Aorta (tissue), 5 donors: ENCODE results near the gene TSSC4. TPM values are rescaled to one million over a fixed set of nuclear protein-coding genes. Genes with fewer than 3 reads are reported as not detected.

Experiments used
- ATAC-seq: fragments of 200-7000 bp; cut with Tn5 transposase; one replicate; pipeline ENCODE4 v1.9.1; 2022; ENCODE audit warnings: moderate library complexity; ENCODE audit not compliant: low FRiP score
- DNase-seq, 2 donors: peaks; one replicate each; pipeline ENCODE4 v3.0.0-alpha.2; 2020
- H3K27ac ChIP-seq, 2 donors: one replicate each; pipeline ENCODE4 v1.5.1; 2013; ENCODE audit warnings: low read length in 2 of 2, mild to moderate bottlenecking in 2 of 2, moderate library complexity in 2 of 2, control low read depth in 1 of 2, inconsistent platforms in 1 of 2, low read depth in 1 of 2
- H3K27me3 ChIP-seq, 2 donors: one replicate each; pipeline ENCODE4 v1.6.1; 2013; ENCODE audit warnings: control low read depth in 1 of 2, low read length in 1 of 2, mild to moderate bottlenecking in 1 of 2, moderate library complexity in 1 of 2; ENCODE audit not compliant: insufficient read depth in 2 of 2, control insufficient read depth in 1 of 2
- H3K36me3 ChIP-seq, 2 donors: one replicate each; pipeline ENCODE4 v1.6.1; 2013; ENCODE audit warnings: control low read depth in 1 of 2, low read length in 1 of 2, mild to moderate bottlenecking in 1 of 2; ENCODE audit not compliant: insufficient read depth in 2 of 2, control insufficient read depth in 1 of 2
- H3K4me1 ChIP-seq, 2 donors: one replicate each; pipeline ENCODE4 v1.6.1; 2013; ENCODE audit warnings: low read length in 2 of 2, control low read depth in 1 of 2, mild to moderate bottlenecking in 1 of 2, moderate library complexity in 1 of 2; ENCODE audit not compliant: insufficient read depth in 2 of 2, control insufficient read depth in 1 of 2
- H3K4me3 ChIP-seq, 2 donors: one replicate each; pipeline ENCODE4 v1.5.1; 2013; ENCODE audit warnings: low read length in 2 of 2, control low read depth in 1 of 2, mild to moderate bottlenecking in 1 of 2
- H3K9me3 ChIP-seq: one replicate; pipeline ENCODE4 v1.6.1; 2013; ENCODE audit warnings: mild to moderate bottlenecking, low read length; ENCODE audit not compliant: control insufficient read depth
- WGBS, 2 donors: extraction: QIAGEN DNeasy Blood & Tissue Kit; methylation state at CpG; one replicate each; pipeline ENCODE4 v1.1.7; 2013; 5-methylcytosine and 5-hydroxymethylcytosine counted together
- intact Hi-C, 2 donors: fragments of 100-400 bp; cut with DNase I; formaldehyde crosslinking; loops; one replicate each; pipeline versions ENCODE4 v1.14.2 to v1.15.0; 2022
- polyA plus RNA-seq, 2 donors: library from polyadenylated mRNA; stranded (reverse); fragments of 200-250 nt; gene quantifications; one replicate each; pipeline ENCODE4 v1.2.3, GENCODE V29; 2013
- total RNA-seq, 2 donors: library from RNA; stranded (reverse); fragmentation: NEBNext Ultra II Directional; extraction: Animal tissue kit (Norgen Biotek cat#: 25700); gene quantifications; one replicate each; pipeline ENCODE4 v1.2.1, GENCODE V29; 2021
- donor health status: healthy with polysubstance abuse.
- donor health status: Bipolar disorder and iron deficiency.
- donor health status: DM: no; HTN: no; CAD: no.
- donor health status: DM: no; HTN: no; CAD: no.
- donor health status: DM: yes; HTN: yes; CAD: no.

Gene TSSC4
- total and polyA plus RNA-seq, 4 donors, result 35.2 to 64.4 (median 43.6) TPM

- Histone ChIP-seq H3K9me3 (no peaks in the 10 kb centered on the region), H3K4me1 (no peaks in the 10 kb centered on the region), H3K4me3 (no peak overlapping the region), H3K27ac (no peak overlapping the region), H3K36me3 (no peaks in the 10 kb centered on the region), H3K27me3 (no peaks in the 10 kb centered on the region)
- ATAC-seq (no peak), DNase-seq (no peak)
- intact Hi-C loops, result no loop called here
- 64 to 66% methylated on average over 18 of the region's 18 CpGs for WGBS, 2 donors
These were observed 16.2 kb downstream of the TSSC4 start for GRCh38 chr11:2416765-2417164.

GRCh38 chr11:2417856-2418692 lies 17.5 kb downstream of the TSSC4 start:
- DNase-seq (no peak), ATAC-seq (no peak)
- Histone ChIP-seq H3K27ac (no peak overlapping the region), H3K4me3 (no peak overlapping the region), H3K36me3 (no peaks in the 10 kb centered on the region), H3K27me3 (no peaks in the 10 kb centered on the region), H3K9me3 (no peaks in the 10 kb centered on the region), H3K4me1 (no peaks in the 10 kb centered on the region)
- intact Hi-C loops, result no loop called here
- WGBS, 2 donors, result 68 to 74% methylated on average over 29 to 30 of the region's 30 CpGs

- Histone ChIP-seq H3K4me3 (no peak overlapping the region), H3K4me1 (no peaks in the 10 kb centered on the region), H3K9me3 (no peaks in the 10 kb centered on the region), H3K36me3 (no peaks in the 10 kb centered on the region), H3K27me3 (no peaks in the 10 kb centered on the region), H3K27ac (no peak overlapping the region)
- DNase-seq (no peak), ATAC-seq (no peak)
- WGBS, 2 donors, result 76 to 78% methylated on average over 21 of the region's 21 CpGs
- intact Hi-C loops, result no loop called here
These were observed 18.3 kb downstream of the TSSC4 start for GRCh38 chr11:2418693-2419360.

- 55% methylated on average over 31 to 36 of the region's 36 CpGs for WGBS, 2 donors
- DNase-seq (peak; percentile 80 to 91), ATAC-seq (peak; percentile 80)
- Histone ChIP-seq H3K27ac (no peak overlapping the region), H3K27me3 (no peaks in the 10 kb centered on the region), H3K36me3 (no peaks in the 10 kb centered on the region), H3K4me3 (no peak overlapping the region), H3K4me1 (no peaks in the 10 kb centered on the region), H3K9me3 (no peaks in the 10 kb centered on the region)
- intact Hi-C loops, result loop anchor here (1.0 to 2.0 kb wide), 4 partner anchors 115 to 223 kb away; no protein-coding TSS in a partner anchor
These were observed 19.3 kb downstream of the TSSC4 start for GRCh38 chr11:2419638-2420501.

GRCh38 chr11:2420502-2421225 lies 20.1 kb downstream of the TSSC4 start:
- ATAC-seq, result peak; percentile 94
- WGBS, 2 donors, result 21 to 24% methylated on average over 40 to 44 of the region's 44 CpGs
- DNase-seq, result peak; percentile 76 to 92
- Histone ChIP-seq H3K36me3 (no peaks in the 10 kb centered on the region), H3K4me1 (no peaks in the 10 kb centered on the region), H3K27ac (no peak overlapping the region), H3K27me3 (no peaks in the 10 kb centered on the region), H3K9me3 (no peaks in the 10 kb centered on the region), H3K4me3 (no peak overlapping the region)
- intact Hi-C loops, result loop anchor here (1.0 to 2.0 kb wide), 4 partner anchors 115 to 224 kb away; no protein-coding TSS in a partner anchor

GRCh38 chr11:2421226-2421994 lies 20.9 kb downstream of the TSSC4 start:
- Histone ChIP-seq H3K9me3 (no peaks in the 10 kb centered on the region), H3K27ac (no peak overlapping the region), H3K27me3 (no peaks in the 10 kb centered on the region), H3K36me3 (no peaks in the 10 kb centered on the region), H3K4me1 (no peaks in the 10 kb centered on the region), H3K4me3 (no peak overlapping the region)
- 74 to 81% methylated on average over 19 of the region's 19 CpGs for WGBS, 2 donors
- DNase-seq, result no peak
- no peak for ATAC-seq
- intact Hi-C loops, result loop anchor here in 1 of 2 donors (2.0 kb wide), 2 partner anchors 117 to 225 kb away; no protein-coding TSS in a partner anchor

- ATAC-seq (no peak), DNase-seq (no peak)
- WGBS, 2 donors, result 90 to 92% methylated on average over 16 to 17 of the region's 17 CpGs
- no peaks in the 10 kb centered on the region for H3K27me3 ChIP-seq
- no peak overlapping the region for H3K4me3 ChIP-seq
- no peaks in the 10 kb centered on the region for H3K9me3 ChIP-seq
- H3K4me1 ChIP-seq, result no peaks in the 10 kb centered on the region
- H3K27ac ChIP-seq, result no peak overlapping the region
- H3K36me3 ChIP-seq, result no peaks in the 10 kb centered on the region
- intact Hi-C loops, result loop anchor here in 1 of 2 donors (2.0 kb wide), 2 partner anchors 117 to 225 kb away; no protein-coding TSS in a partner anchor
These were observed 21.4 kb downstream of the TSSC4 start for GRCh38 chr11:2421996-2422395.
